ENCODE data around the gene HUS1.
"Not testable (repeated sequence)": the region's sequence is repeated elsewhere in the genome, so short reads cannot be mapped to it uniquely, and the experiment has no call there.

Gene HUS1

DNA sequence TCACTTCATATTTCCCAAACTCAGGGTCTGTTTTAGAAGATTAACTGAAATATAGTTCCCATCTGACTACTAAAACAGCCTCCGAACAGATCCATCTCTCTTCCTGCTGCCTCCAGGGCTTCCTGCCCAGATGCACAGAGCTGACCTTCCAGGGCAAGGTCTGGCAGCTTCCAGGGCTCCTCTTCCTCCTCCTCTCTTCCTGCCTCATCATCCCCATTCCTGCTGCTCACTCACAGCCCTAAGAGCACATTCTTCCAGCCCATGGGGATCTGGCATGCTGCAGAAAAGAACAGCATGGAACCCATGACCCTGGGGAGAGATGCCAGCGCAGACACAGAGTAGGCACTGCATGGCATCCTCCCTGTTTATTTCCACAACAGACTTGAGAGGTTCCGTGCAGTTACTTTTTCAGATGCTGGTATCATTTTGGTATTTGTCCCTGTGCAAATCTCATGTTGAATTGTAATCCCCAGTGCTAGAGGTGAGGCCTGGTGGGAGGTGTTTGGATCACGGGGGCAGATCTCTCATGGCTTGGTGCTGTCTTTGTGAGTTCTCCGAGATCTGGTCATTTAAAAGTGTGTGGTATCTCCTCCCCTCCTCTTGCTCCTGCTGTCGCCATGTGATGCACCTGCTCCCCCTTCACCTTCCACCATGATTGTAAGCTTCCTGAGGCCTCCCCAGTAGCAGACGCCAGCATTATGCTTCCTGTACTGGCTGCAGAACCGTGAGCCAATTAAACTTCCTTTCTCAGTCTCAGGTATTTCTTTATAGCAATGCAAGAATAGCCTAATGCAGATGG lies 35.5 kb downstream of the HUS1 start:
- DNase-seq = no peak

DNA sequence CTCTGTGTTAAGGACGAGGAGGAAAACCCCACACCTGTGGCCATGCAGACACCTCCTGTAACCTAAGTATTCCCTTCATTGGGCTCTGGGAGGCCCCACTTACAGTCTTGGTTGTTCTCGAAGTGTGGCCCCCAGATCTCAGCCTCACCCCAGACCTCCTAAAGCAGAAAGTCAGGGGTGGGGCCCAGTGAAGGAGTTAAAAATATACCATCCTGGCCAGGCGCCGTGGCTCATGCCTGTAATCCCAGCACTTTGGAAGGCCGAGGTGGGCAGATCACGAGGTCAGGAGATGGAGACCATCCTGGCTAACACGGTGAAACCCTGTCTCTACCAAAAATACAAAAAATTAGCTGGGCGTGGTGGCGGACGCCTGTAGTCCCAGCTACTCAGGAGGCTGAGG lies 36.8 kb downstream of the HUS1 start:
- not testable (repeated sequence) for DNase-seq

GRCh38 chr7:47942132-47942531 lies 37.3 kb downstream of the HUS1 start:
- DNase-seq = no peak

- no peak for DNase-seq
Measured at GRCh38 chr7:47941136-47941844, 38.1 kb downstream of the HUS1 start.

GRCh38 chr7:47940088-47941013 lies 39.1 kb downstream of the HUS1 start:
- no peak for DNase-seq

GRCh38 chr7:47939425-47940036 lies 39.9 kb downstream of the HUS1 start:
- no peak for DNase-seq

- DNase-seq = no peak
Measured at GRCh38 chr7:47938574-47939165, 40.7 kb downstream of the HUS1 start.

DNA sequence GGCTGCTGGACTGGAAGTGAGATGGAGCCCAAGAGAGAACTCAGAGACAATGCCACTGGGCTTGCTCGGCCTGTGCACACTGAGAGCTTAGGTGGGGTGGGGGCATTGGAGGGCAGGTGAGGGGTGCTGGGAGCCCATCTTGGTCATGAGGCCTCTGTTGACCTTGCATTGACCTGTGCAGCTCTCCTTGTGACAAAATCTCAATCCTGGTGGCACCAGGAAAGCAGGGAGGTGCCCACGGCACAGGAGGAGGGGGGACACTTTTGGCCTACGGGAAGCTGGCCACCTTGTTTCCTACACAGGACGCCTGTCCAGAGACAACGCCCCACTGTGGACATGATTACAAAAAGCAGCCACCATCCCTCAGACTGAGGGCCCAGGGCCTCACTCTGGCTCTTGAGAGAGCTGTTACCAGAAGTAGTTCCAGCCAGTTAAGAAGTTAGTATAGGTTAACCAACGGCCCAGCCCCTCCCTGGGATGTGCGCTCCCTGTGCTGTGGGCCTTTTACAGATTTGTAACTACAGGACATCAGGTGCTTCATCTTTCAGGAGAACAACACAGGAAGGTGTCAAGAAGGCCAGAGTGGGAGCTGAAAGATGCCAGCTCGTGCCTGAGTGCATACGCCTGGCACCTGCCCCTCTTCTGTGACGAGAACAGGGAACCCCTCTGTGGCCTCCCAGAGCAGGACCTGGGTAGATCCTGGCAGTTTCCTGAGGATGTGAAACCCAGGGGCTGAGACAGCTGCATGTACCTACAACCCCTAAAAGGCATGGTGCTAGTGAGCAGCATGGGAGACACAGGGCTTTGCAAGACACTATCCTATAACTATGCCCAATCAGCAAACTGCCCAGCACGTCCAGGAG lies 41.5 kb downstream of the HUS1 start:
- no peak for DNase-seq

GRCh38 chr7:47937065-47937687 lies 42.2 kb downstream of the HUS1 start:
- no peak for DNase-seq

- no peak for DNase-seq
Measured at GRCh38 chr7:47936323-47936722, 43.1 kb downstream of the HUS1 start.

GRCh38 chr7:47935336-47935735 lies 44.1 kb downstream of the HUS1 start:
- DNase-seq = no peak

DNA sequence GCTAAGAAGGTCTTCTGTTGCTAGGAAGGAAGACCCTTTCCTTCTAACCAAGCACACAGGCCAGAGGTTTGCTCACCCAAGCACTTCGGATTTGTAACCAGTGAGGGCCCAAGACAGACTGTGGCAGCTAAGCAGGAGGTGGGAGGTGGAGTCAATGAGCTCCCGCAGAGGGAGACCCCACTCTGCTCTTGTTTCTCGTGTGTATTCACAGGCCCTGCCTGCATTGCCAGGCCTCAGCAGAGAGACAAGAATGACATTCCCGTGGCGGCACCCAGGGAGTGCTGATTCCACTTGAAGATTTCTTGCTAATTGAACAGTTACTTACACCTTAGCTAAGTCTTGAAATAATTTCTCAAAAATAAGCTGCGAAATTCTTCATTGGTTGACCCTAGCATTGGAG lies 44.6 kb downstream of the HUS1 start:
- no peak for DNase-seq

- DNase-seq = no peak
Measured at GRCh38 chr7:47933215-47933614, 46.2 kb downstream of the HUS1 start.

- DNase-seq = no peak
Measured at GRCh38 chr7:47932466-47933037, 46.9 kb downstream of the HUS1 start.

DNA sequence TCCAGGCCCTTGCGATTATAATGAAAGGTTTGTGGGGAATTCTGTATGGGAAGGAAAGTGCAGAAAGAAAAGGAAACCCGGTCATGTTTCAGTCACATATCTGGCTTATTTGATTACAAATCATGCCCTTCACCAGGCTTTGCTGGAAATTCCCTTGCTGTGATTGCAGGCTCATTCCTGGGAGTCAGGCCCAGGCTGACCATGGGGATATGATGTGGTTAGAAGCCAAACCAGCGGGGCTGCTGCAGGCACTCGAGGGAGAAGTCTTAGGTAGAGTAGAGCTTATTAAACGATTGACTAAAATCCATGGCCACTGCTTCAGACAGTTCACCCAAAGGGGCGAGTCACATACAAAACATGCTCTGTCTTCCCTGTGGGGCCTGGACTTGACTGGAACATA lies 47.4 kb downstream of the HUS1 start:
- DNase-seq = no peak

GRCh38 chr7:47931005-47932004 lies 48.1 kb downstream of the HUS1 start:
- DNase-seq = no peak

DNA sequence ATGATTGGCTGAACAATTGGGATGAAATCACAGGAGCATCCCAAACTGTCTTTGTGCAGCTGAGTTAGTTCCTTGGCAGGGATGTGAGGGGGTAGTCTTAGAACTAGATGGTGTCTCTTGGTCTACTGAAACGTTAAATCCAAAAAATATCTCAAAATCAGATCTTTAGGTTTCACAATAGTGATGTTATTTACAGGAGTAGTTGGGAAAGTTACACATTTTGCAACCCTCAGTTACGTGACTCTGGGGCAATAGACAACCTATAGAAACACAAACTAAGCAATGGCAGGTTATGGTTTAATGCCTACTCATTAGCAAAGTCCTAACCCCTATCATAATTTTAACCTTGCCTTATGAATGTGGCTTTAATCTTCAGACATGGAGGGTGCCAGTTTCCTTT lies 55.1 kb downstream of the HUS1 start:
- no peak for DNase-seq

DNA sequence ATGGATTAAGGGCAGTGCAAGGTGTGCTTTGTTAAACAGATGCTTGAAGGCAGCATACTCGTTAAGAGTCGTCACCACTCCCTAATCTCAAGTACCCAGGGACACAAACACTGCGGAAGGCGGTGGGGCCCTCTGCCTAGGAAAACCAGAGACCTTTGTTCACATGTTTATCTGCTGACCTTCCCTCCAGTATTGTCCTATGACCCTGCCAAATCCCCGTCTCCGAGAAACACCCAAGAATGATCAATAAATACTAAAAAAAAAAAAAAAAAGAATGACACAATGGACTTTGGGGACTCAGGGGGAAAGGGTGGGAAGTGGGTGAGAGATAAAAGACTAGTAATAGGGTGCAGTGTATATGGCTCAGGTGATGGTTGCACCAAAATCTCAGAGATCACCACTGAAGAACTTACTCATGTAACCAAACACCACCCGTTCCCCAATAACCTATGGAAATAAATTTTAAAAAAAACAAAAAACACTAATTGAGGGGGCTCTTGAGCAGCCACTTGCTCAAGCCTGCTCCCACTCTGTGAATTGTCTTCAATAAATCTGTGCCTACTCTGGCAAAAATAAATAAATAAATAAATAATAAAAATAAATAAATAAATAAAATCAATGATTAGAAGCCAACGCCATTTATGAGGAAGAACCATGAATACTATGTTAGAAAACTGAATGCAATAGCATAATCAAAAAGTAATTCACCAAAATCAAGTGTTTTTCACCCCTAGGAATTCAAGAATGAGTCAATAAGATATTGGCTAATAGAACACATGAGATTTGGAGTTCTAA lies 56.1 kb downstream of the HUS1 start:
- not testable (repeated sequence) for DNase-seq
